AG04450 (cell line): ENCODE data around the gene TCEA3. TPM values are rescaled to one million over a fixed set of nuclear protein-coding genes. Genes with fewer than 3 reads are reported as not detected.

Source experiments
- CTCF ChIA-PET: fragments of 300-600, 350-600 bp; formaldehyde crosslinking; extraction: SDS; loops from one replicate; lab custom pipeline; 2022; ENCODE audit warnings: antibody characterized with exemption, inconsistent platforms; lab: Charles Lee
- POLR2A ChIA-PET: fragments of 350-600 bp; formaldehyde crosslinking; extraction: SDS; loops from one replicate; lab custom pipeline; 2021; ENCODE audit warnings: antibody characterized with exemption, inconsistent platforms; lab: Yijun Ruan, JAX
- DNase-seq: peaks from one replicate; pipeline ENCODE4 v3.0.0-alpha.2; 2011; ENCODE audit warnings: low read depth, low spot score
- H3K27ac ChIP-seq: one replicate; pipeline ENCODE4 v1.5.1; 2012; ENCODE audit warnings: low read depth, low read length, control low read depth
- H3K27me3 ChIP-seq: one replicate; pipeline ENCODE4 v1.6.0; 2012; ENCODE audit warnings: low read length; ENCODE audit not compliant: control insufficient read depth, insufficient read depth
- H3K4me3 ChIP-seq: 2 replicates; pipeline ENCODE4 v1.5.1; 2011; ENCODE audit warnings: mild to moderate bottlenecking, low read depth, low read length, control low read depth
- H3K9me3 ChIP-seq: 2 replicates; pipeline ENCODE4 v1.5.1; 2012; ENCODE audit warnings: low read length; ENCODE audit not compliant: control insufficient read depth, insufficient read depth
- polyA plus RNA-seq: library from polyadenylated mRNA; depleted of rRNA; stranded (reverse); fragments of >200 nt; gene quantifications from 2 replicates; pipeline ENCODE4 v1.2.3, GENCODE V29; 2011
- TF ChIP-seq, protein P1 (sequence below): IDR thresholded peaks from 2 replicates; pipeline ENCODE4 v1.5.1; 2011; ENCODE audit warnings: low read depth, low read length, control low read depth, inconsistent platforms

TCEA3 gene
- polyA plus RNA-seq, 1 experiment, result 14.7 TPM

GRCh38 chr1:23344111-23344986 lies 80.2 kb downstream of the TCEA3 start, which contains the start of gene HNRNPR:
HNRNPR (minus strand) TSS chr1:23344284; CDS start chr1:23341008, 3,276 bp downstream.
- CTCF ChIA-PET, result interaction anchor here (0.6 to 1.8 kb wide), 9 partner anchors 24 to 421 kb away, joined by 3 to 9 read pairs (median 5); no protein-coding TSS in a partner anchor
- peak; percentile 100 for DNase-seq
- peak within 1 kb of the TSS; percentile 83 for H3K4me3 ChIP-seq
- H3K9me3 ChIP-seq, result peaks cover 4% of the 10 kb centered on the region; the same call in 1 of the 2 replicates
- H3K27me3 ChIP-seq, result no peaks in the 10 kb centered on the region
- peak within 1 kb of the TSS; percentile 86 for H3K27ac ChIP-seq
- POLR2A ChIA-PET, result interaction anchor here (0.5 to 2.1 kb wide), 47 partner anchors 10 to 1562 kb away, joined by 3 to 41 read pairs (median 5); partner anchors contain the start of genes ASAP3, E2F2, ID3 and KDM1A
- TF ChIP-seq, protein P1, sequence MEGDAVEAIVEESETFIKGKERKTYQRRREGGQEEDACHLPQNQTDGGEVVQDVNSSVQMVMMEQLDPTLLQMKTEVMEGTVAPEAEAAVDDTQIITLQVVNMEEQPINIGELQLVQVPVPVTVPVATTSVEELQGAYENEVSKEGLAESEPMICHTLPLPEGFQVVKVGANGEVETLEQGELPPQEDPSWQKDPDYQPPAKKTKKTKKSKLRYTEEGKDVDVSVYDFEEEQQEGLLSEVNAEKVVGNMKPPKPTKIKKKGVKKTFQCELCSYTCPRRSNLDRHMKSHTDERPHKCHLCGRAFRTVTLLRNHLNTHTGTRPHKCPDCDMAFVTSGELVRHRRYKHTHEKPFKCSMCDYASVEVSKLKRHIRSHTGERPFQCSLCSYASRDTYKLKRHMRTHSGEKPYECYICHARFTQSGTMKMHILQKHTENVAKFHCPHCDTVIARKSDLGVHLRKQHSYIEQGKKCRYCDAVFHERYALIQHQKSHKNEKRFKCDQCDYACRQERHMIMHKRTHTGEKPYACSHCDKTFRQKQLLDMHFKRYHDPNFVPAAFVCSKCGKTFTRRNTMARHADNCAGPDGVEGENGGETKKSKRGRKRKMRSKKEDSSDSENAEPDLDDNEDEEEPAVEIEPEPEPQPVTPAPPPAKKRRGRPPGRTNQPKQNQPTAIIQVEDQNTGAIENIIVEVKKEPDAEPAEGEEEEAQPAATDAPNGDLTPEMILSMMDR, result no peak

DNA sequence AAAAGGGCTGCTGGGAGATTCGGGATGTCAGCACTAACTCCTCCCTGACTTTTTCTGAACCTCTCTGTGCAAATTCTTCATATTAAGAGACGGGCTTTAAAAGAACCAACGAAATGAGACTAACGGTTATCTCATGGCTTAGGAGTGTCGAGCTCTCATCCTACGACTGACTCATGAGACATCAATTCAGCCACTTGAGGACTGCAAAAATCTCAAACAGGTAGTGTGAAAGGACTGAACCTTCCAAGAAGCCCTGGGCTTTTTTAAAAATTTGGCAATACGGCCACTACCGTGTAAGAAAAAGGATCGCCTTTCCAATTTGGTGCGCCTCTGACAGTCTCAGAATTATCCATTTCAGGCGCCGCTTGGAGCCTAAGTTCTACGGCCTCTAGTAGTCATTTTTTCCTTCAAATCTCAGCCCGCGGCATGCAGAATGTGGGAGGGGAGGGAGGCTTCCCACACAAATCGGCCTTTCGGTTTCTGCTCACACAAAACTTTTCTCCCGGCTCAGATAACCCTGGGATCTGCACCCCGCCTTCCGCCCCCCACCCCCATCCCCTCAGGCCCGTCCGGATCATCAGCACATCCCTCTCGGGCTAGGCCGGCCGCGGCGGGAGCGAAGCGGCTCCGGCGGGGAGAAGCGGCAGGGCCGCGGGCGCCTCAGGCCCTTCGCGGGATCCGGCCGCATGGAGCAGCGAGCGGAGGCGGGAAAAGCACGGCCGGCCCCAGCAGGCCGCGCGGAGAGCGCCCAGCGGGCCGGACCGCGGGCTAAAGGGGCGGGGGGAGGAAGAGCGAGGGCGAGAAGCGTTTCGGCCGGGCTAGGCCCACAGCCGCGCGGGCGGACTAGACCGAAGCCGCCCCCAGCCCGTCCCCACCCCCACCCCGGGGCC lies 81.1 kb downstream of the TCEA3 start:
- DNase-seq, result peak; percentile 45
- Histone ChIP-seq H3K27ac (peak overlapping the region; percentile 86), H3K27me3 (no peaks in the 10 kb centered on the region), H3K9me3 (peaks cover 4% of the 10 kb centered on the region; the same call in 1 of the 2 replicates), H3K4me3 (peak overlapping the region; percentile 83)
- TF ChIP-seq, protein P1, result no peak
- CTCF ChIA-PET, result interaction anchor here (1.2 kb wide), 2 partner anchors 79 to 196 kb away, joined by 4 to 9 read pairs; no protein-coding TSS in a partner anchor
- POLR2A ChIA-PET, result interaction anchor here (0.6 to 2.1 kb wide), 21 partner anchors 9 to 1073 kb away, joined by 3 to 41 read pairs (median 7); partner anchors contain the start of genes ASAP3, RPL11 and ZNF436

- no peak for DNase-seq
- Histone ChIP-seq H3K9me3 (peaks cover 4% of the 10 kb centered on the region; the same call in 1 of the 2 replicates), H3K27ac (no peak overlapping the region), H3K4me3 (peak overlapping the region; percentile 83), H3K27me3 (no peaks in the 10 kb centered on the region)
- TF ChIP-seq, protein P1, result no peak
- ChIA-PET POLR2A (interaction anchor here (0.6 to 1.0 kb wide), 3 partner anchors 62 to 326 kb away, joined by 3 to 4 read pairs (median 3); no protein-coding TSS in a partner anchor), CTCF (interaction anchor here (1.0 to 1.1 kb wide), 2 partner anchors 26 to 62 kb away, joined by 3 read pairs; no protein-coding TSS in a partner anchor)
Observed at GRCh38 chr1:23341931-23342692, 82.4 kb downstream of the TCEA3 start.

DNA sequence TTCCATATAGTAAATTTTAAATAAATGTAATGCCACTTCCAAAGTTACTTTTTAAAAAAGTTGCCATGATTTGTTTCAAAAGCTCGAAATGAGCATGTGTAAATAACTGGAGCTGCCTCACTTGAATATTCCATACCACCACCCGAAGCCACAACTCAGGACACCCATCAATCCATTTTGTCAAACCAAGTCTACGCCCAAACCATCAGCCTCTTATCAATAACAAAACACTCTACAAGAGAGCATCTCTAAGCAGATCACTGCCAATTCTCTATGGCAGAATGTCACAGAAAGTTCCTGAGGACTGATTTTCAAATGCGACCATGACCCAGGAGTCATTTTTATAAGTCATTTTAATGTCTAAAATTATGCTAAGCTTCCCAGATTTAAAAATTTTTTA lies 84.9 kb downstream of the TCEA3 start:
- Histone ChIP-seq H3K27me3 (no peaks in the 10 kb centered on the region), H3K9me3 (no peaks in the 10 kb centered on the region; the same call in 1 of the 2 replicates), H3K27ac (no peak overlapping the region), H3K4me3 (no peak overlapping the region)
- CTCF ChIA-PET, result interaction anchor here (0.6 to 1.3 kb wide), 3 partner anchors 64 to 218 kb away, joined by 3 to 5 read pairs (median 3); no protein-coding TSS in a partner anchor
- POLR2A ChIA-PET, result interaction anchor here (0.6 kb wide), 1 partner anchor 18 kb away, joined by 3 read pairs; no protein-coding TSS in a partner anchor
- no peak for DNase-seq
- TF ChIP-seq, protein P1, result no peak
